HepG2 (cell line): Measurements from ENCODE around the gene TBCCD1. TPM values are rescaled to one million over a fixed set of nuclear protein-coding genes. Genes with fewer than 3 reads are reported as not detected.

Experiments
- ARID4A ChIP-seq: sonication (generic); formaldehyde crosslinking; IDR thresholded peaks from 2 replicates; pipeline ENCODE4 v1.5.0; 2020; ENCODE audit warnings: mild to moderate bottlenecking, missing genetic modification reagents, borderline replicate concordance
- BHLHE40 ChIP-seq: IDR thresholded peaks from 2 replicates; pipeline ENCODE4 v1.6.1; 2011; ENCODE audit warnings: low read length, improper control_type of control experiment
- PRMT3 ChIP-seq: sonication (generic); formaldehyde crosslinking; IDR thresholded peaks from 2 replicates; pipeline ENCODE4 v1.8.1; 2022; ENCODE audit warnings: low read depth, mild to moderate bottlenecking, moderate library complexity, missing genetic modification reagents, borderline replicate concordance
- RERE ChIP-seq: IDR thresholded peaks from 2 replicates; pipeline ENCODE4 v1.6.1; 2016; ENCODE audit warnings: low read depth, missing genetic modification reagents, missing compliant biosample characterization
- SIX4 ChIP-seq: sonication (generic); formaldehyde crosslinking; IDR thresholded peaks from 2 replicates; pipeline ENCODE4 v1.4.0; 2020; ENCODE audit warnings: missing genetic modification reagents
- SP1 ChIP-seq, 2 experiments: fragments of 450-650 bp in 1 of 2; sonication (generic) in 1 of 2; formaldehyde crosslinking in 1 of 2; IDR thresholded peaks; 2 replicates each; pipeline versions ENCODE4 v1.4.0 to v1.6.1; 2016 to 2020; ENCODE audit warnings: missing genetic modification reagents in 1 of 2
- SP5 ChIP-seq: IDR thresholded peaks from 2 replicates; pipeline ENCODE4 v1.6.1; 2016; ENCODE audit warnings: low read depth, borderline replicate concordance
- ZNF180 ChIP-seq: sonication (generic); formaldehyde crosslinking; IDR thresholded peaks from 2 replicates; pipeline ENCODE4 v1.4.0; 2020; ENCODE audit warnings: low read depth, missing genetic modification reagents, borderline replicate concordance
- ZNF563 ChIP-seq: sonication (generic); formaldehyde crosslinking; IDR thresholded peaks from 2 replicates; pipeline ENCODE4 v1.8.0; 2022; ENCODE audit warnings: mild to moderate bottlenecking, moderate library complexity, missing genetic modification reagents
- ZNF792 ChIP-seq: IDR thresholded peaks from 2 replicates; pipeline ENCODE4 v1.6.1; 2016
- polyA plus RNA-seq, 8 experiments: library from polyadenylated mRNA; depleted of rRNA in 3 of 8; stranded (reverse) in 7 of 8; unstranded in 1 of 8; fragments of >200 nt; fragmentation: Illumina TruSeq in 4 of 8; extraction: Trizol in 4 of 8; gene quantifications; 2 replicates each; pipeline versions ENCODE4 v1.2.1 to v1.2.3, GENCODE V29; 2011 to 2016; ENCODE audit warnings: low read depth in 4 of 8, missing spikeins in 1 of 8, mixed read lengths in 1 of 8; ENCODE audit not compliant: insufficient read depth in 1 of 8
- total RNA-seq, 5 experiments: library from RNA; depleted of rRNA; stranded (reverse); fragments of >200 nt; fragmentation: Illumina TruSeq; extraction: Trizol; gene quantifications; 2 replicates each; pipeline ENCODE4 v1.2.3, GENCODE V29; 2016; ENCODE audit warnings: low read depth in 1 of 5
- TF ChIP-seq, protein P1 (sequence below): IDR thresholded peaks from 2 replicates; pipeline ENCODE4 v1.6.1; 2016; ENCODE audit warnings: low read depth, borderline replicate concordance
- TF ChIP-seq, protein P2 (sequence below): sonication (generic); formaldehyde crosslinking; IDR thresholded peaks from 2 replicates; pipeline ENCODE4 v1.4.0; 2020; ENCODE audit warnings: missing genetic modification reagents

The TBCCD1 gene
- total and polyA plus RNA-seq, 2 of the 13 experiments (the other 11 are each of a cell fraction or from before 2014, with no cell fraction given), result 13.6 to 16.2 TPM

DNA sequence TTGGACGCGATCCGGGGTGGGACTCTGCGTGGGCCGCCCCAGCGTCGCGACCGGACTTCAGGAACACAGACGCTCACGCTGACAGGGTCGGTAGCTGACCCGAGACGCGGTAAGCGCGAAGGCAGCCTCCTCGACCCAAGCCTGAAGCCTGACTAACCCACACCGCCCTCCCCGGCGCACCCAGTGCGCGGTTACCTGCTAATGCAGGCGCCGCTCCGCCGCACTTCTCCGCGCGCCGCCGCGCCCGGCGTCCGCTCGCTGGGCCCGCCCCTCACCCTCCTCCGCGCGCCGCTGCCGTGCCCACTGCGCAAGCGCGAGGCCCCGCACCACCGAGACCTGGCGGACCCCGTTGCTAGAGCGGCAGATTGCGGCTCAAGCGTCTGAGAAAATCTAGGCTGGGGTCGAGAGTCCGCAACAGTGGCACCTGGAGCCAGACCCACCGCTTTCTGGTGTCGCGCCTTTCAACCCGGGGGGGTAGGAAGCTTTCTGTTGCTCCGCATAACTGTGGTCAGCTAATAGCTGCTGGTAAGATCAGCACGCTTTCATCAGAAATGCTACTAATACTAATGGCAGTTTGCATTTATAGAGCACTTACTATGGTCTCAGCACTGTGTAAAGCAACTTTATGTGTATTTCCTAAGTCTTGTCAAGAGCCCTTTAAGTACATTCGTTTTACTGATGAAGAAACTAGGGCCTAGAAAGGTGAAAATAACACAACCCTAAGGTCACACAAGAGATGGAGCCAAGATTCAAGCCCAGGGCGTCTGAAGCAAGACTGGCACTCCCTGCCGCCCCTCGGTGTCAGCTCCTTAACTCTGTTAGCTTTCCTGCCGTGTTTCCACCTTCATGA lies at the start of gene TBCCD1 (continued):
- TF ChIP-seq ZNF180 (CRISPR knock-in tag) (no peak), SP1 (IDR thresholded peaks at IDR 0.05) (no peak), SP1 (CRISPR knock-in tag; IDR thresholded peaks at IDR 0.05) (peak; percentile 50; the same call in 1 of the 2 replicates), BHLHE40 (no peak; the same call in 1 of the 2 replicates), RERE (CRISPR knock-in tag) (no peak), PRMT3 (CRISPR knock-in tag) (peak; percentile 71; the same call in 1 of the 2 replicates), ZNF792 (CRISPR knock-in tag) (peak; percentile 57; the same call in 1 of the 2 replicates), SP5 (CRISPR knock-in tag) (no peak), SIX4 (CRISPR knock-in tag) (peak; percentile 44; the same call in 1 of the 2 replicates), ZNF563 (CRISPR knock-in tag) (peak; percentile 86; the same call in 1 of the 2 replicates), ARID4A (peak; percentile 83; the same call in 1 of the 2 replicates)
- TF ChIP-seq, protein P1, sequence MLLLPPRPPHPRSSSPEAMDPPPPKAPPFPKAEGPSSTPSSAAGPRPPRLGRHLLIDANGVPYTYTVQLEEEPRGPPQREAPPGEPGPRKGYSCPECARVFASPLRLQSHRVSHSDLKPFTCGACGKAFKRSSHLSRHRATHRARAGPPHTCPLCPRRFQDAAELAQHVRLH (CRISPR knock-in tag), result peak; percentile 73; the same call in 1 of the 2 replicates
- TF ChIP-seq, protein P2, sequence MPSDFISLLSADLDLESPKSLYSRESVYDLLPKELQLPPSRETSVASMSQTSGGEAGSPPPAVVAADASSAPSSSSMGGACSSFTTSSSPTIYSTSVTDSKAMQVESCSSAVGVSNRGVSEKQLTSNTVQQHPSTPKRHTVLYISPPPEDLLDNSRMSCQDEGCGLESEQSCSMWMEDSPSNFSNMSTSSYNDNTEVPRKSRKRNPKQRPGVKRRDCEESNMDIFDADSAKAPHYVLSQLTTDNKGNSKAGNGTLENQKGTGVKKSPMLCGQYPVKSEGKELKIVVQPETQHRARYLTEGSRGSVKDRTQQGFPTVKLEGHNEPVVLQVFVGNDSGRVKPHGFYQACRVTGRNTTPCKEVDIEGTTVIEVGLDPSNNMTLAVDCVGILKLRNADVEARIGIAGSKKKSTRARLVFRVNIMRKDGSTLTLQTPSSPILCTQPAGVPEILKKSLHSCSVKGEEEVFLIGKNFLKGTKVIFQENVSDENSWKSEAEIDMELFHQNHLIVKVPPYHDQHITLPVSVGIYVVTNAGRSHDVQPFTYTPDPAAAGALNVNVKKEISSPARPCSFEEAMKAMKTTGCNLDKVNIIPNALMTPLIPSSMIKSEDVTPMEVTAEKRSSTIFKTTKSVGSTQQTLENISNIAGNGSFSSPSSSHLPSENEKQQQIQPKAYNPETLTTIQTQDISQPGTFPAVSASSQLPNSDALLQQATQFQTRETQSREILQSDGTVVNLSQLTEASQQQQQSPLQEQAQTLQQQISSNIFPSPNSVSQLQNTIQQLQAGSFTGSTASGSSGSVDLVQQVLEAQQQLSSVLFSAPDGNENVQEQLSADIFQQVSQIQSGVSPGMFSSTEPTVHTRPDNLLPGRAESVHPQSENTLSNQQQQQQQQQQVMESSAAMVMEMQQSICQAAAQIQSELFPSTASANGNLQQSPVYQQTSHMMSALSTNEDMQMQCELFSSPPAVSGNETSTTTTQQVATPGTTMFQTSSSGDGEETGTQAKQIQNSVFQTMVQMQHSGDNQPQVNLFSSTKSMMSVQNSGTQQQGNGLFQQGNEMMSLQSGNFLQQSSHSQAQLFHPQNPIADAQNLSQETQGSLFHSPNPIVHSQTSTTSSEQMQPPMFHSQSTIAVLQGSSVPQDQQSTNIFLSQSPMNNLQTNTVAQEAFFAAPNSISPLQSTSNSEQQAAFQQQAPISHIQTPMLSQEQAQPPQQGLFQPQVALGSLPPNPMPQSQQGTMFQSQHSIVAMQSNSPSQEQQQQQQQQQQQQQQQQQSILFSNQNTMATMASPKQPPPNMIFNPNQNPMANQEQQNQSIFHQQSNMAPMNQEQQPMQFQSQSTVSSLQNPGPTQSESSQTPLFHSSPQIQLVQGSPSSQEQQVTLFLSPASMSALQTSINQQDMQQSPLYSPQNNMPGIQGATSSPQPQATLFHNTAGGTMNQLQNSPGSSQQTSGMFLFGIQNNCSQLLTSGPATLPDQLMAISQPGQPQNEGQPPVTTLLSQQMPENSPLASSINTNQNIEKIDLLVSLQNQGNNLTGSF, result no peak
